DOHH2 (cell line): Measurements from ENCODE around the gene RGS8.

ENCODE experiments used
- H3F3A ChIP-seq: fragments of 200-600 bp; sonication (generic), shearing (Covaris generic); 2 replicates; pipeline ENCODE4 v1.6.0; 2016; ENCODE audit warnings: antibody characterized with exemption, mild to moderate bottlenecking; ENCODE audit not compliant: control insufficient read depth, insufficient read depth
- H3K27ac ChIP-seq: fragments of 200-600 bp; sonication (generic); 2 replicates; pipeline ENCODE4 v1.5.1; 2014; ENCODE audit warnings: low read depth, mild to moderate bottlenecking, low read length, moderate library complexity
- H3K27me3 ChIP-seq: fragments of 200-600 bp; sonication (generic); 2 replicates; pipeline ENCODE4 v1.6.1; 2014; ENCODE audit warnings: mild to moderate bottlenecking, low read length, mixed read lengths; ENCODE audit not compliant: control insufficient read depth
- H3K36me3 ChIP-seq: fragments of 200-600 bp; sonication (generic); 2 replicates; pipeline ENCODE4 v1.6.1; 2014; ENCODE audit warnings: mild to moderate bottlenecking, low read length, moderate library complexity, mixed read lengths; ENCODE audit not compliant: control insufficient read depth
- H3K4me1 ChIP-seq: fragments of 200-600 bp; sonication (generic); 2 replicates; pipeline ENCODE4 v1.6.1; 2014; ENCODE audit warnings: mild to moderate bottlenecking, low read length, mixed read lengths; ENCODE audit not compliant: control insufficient read depth
- H3K4me2 ChIP-seq: fragments of 200-600 bp; sonication (generic); 2 replicates; pipeline ENCODE4 v1.6.0; 2014; ENCODE audit warnings: mild to moderate bottlenecking, low read length, moderate library complexity
- H3K4me3 ChIP-seq: fragments of 200-600 bp; sonication (generic); 2 replicates; pipeline ENCODE4 v1.5.1; 2014; ENCODE audit warnings: mild to moderate bottlenecking, low read length, mixed read lengths
- H3K79me2 ChIP-seq: fragments of 200-600 bp; sonication (generic); 2 replicates; pipeline ENCODE4 v1.6.1; 2014; ENCODE audit warnings: mild to moderate bottlenecking, low read length, mixed read lengths; ENCODE audit not compliant: control insufficient read depth
- H3K9me2 ChIP-seq: fragments of 200-600 bp; sonication (generic); replicated peaks from 2 replicates; pipeline ENCODE4 v1.6.1; 2014; ENCODE audit warnings: mild to moderate bottlenecking, low read length, mixed read lengths; ENCODE audit not compliant: control insufficient read depth
- H3K9me3 ChIP-seq: fragments of 200-600 bp; sonication (generic); 2 replicates; pipeline ENCODE4 v1.6.1; 2014; ENCODE audit warnings: antibody characterized with exemption, low read length, mixed read lengths; ENCODE audit not compliant: control insufficient read depth, insufficient read depth
- H4K20me1 ChIP-seq: fragments of 200-600 bp; sonication (generic); 2 replicates; pipeline ENCODE4 v1.6.0; 2014; ENCODE audit warnings: low read depth, mild to moderate bottlenecking, antibody characterized with exemption, low read length, moderate library complexity; ENCODE audit not compliant: control insufficient read depth, insufficient read depth
- EZH2phosphoT487 ChIP-seq: fragments of 200-600 bp; sonication (generic); IDR thresholded peaks from 2 replicates; pipeline ENCODE4 v1.6.1; 2017; ENCODE audit warnings: borderline replicate concordance, mild to moderate bottlenecking, antibody characterized with exemption, low read length, moderate library complexity, mixed read lengths
- TF ChIP-seq, protein P1 (sequence below): fragments of 200-600 bp; sonication (generic); IDR thresholded peaks from one replicate; pipeline ENCODE4 v1.5.1; 2014; ENCODE audit warnings: antibody characterized with exemption, mild to moderate bottlenecking, low read depth, low read length; ENCODE audit not compliant: poor library complexity, severe bottlenecking

Gene RGS8

DNA sequence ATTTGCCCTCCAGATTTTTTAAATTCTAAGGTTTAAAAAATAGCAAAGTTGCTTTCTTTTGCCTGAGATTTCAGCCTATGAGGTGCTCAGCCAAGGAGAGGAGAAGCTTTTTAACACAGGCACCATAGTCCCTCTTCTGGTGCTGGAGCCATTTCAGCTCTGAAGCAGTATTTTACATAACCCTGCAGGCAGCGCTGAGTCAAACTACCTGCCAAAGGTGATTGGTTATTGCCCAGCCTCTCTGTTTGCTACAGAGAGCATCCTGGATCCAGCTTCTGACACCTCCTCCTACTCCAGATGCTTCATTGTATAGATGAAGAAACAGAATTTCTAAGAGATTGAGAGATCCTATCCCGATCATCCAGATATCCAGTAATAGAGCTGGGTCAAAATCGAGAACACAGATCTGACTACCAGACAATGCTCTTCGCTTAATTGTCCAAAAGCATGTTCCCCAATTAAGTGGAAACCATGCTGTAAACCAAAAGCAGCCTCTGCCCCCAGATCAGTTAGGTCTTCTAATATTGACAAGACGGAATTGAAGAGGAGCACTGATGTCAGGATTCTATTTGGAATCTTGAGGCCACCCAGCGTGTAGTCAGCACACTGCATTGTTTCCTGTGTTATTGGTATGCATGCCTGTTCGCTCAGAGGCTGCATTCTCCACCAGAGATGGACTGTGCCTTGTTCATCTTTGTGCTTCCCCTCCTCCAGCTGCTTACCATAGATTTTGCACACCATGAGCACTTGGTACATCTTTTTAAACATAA lies 22.1 kb downstream of the RGS8 start:
- Histone ChIP-seq H3K4me3 (no peak overlapping the region), H3K4me2 (no peak overlapping the region), H3K4me1 (peaks cover 42% of the 10 kb centered on the region), H3F3A (0 out of 2 replicates have a peak, but pooled peaks cover 2% of the 10 kb centered on the region), H3K79me2 (no peaks in the 10 kb centered on the region), H3K27me3 (no peaks in the 10 kb centered on the region), H4K20me1 (no peaks in the 10 kb centered on the region), H3K36me3 (no peaks in the 10 kb centered on the region), H3K27ac (no peak overlapping the region), H3K9me3 (no peaks in the 10 kb centered on the region), H3K9me2 (no peaks in the 10 kb centered on the region)
- no peak for TF ChIP-seq EZH2phosphoT487
- TF ChIP-seq, protein P1, sequence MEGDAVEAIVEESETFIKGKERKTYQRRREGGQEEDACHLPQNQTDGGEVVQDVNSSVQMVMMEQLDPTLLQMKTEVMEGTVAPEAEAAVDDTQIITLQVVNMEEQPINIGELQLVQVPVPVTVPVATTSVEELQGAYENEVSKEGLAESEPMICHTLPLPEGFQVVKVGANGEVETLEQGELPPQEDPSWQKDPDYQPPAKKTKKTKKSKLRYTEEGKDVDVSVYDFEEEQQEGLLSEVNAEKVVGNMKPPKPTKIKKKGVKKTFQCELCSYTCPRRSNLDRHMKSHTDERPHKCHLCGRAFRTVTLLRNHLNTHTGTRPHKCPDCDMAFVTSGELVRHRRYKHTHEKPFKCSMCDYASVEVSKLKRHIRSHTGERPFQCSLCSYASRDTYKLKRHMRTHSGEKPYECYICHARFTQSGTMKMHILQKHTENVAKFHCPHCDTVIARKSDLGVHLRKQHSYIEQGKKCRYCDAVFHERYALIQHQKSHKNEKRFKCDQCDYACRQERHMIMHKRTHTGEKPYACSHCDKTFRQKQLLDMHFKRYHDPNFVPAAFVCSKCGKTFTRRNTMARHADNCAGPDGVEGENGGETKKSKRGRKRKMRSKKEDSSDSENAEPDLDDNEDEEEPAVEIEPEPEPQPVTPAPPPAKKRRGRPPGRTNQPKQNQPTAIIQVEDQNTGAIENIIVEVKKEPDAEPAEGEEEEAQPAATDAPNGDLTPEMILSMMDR, result no peak

DNA sequence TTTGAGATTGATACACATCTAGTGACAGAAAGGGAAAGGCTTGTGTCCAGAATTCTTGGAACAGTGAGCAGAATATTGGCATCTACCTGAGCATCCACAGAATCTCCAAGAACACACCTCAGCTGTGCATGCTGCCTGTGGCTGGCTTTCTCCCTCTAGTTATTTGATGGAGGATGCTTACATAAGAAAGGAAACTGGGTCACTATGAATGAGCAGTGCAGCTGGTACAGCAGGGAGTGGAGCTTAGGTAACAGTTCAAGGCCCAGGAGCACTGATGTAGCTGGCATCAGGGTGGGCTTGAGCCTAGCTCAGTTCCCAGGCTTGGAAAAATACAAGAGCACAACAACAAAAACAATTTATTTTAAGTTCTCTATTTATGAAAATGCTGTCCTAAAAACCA lies 26.3 kb downstream of the RGS8 start:
- Histone ChIP-seq H3K9me3 (no peaks in the 10 kb centered on the region), H4K20me1 (no peaks in the 10 kb centered on the region), H3K9me2 (no peaks in the 10 kb centered on the region), H3K79me2 (no peaks in the 10 kb centered on the region), H3K4me1 (peaks cover 34% of the 10 kb centered on the region), H3K4me2 (no peak overlapping the region), H3K27ac (no peak overlapping the region), H3K27me3 (no peaks in the 10 kb centered on the region), H3K4me3 (no peak overlapping the region), H3K36me3 (no peaks in the 10 kb centered on the region), H3F3A (no peaks in the 10 kb centered on the region)
- TF ChIP-seq EZH2phosphoT487, result no peak
- TF ChIP-seq, protein P1, result no peak

DNA sequence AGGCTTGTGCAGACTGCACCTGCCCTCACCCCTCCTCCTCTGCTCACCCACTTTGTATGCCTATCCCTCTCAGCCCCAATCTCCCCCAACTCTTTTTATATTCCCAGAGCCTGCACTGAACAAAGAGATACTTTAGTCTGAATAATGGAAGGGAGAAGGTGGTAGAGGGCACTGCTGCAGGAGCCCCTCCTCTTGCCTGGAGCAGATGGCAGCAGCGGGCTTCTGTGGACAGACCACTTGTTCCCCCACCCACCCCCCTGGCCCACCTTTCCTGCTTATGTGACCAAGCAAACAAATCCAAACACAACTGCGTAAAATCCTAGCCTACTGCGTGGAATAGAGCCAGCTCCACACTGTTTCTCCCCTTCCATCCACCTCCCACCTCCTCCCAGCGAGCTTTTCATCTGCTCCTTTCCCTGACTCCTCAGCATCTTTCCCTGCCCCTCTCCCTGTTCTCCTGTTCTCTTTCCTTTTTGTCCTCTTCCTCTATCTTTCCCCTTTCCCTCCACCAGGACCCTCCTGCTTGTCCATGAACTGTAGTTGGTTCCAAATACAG lies 27.5 kb downstream of the RGS8 start:
- TF ChIP-seq, protein P1, result no peak
- TF ChIP-seq EZH2phosphoT487, result no peak

More for the DNA sequence above, 27.5 kb downstream of the RGS8 start:
- Histone ChIP-seq H3K9me2 (no peaks in the 10 kb centered on the region), H3K79me2 (no peaks in the 10 kb centered on the region), H3K9me3 (no peaks in the 10 kb centered on the region), H3K27me3 (no peaks in the 10 kb centered on the region), H3K36me3 (no peaks in the 10 kb centered on the region), H3K4me2 (no peak overlapping the region), H3K4me3 (no peak overlapping the region), H3K27ac (no peak overlapping the region), H3F3A (no peaks in the 10 kb centered on the region), H3K4me1 (peaks cover 35% of the 10 kb centered on the region), H4K20me1 (no peaks in the 10 kb centered on the region)
